Cardiac atrium fibroblast (primary cell): ENCODE measurements around the gene XPR1. TPM values are rescaled to one million over a fixed set of nuclear protein-coding genes. Genes with fewer than 3 reads are reported as not detected.

Source experiments
- total RNA-seq: library from RNA; depleted of rRNA; stranded (reverse); fragments of >200 nt; gene quantifications from 2 replicates; pipeline ENCODE4 v1.2.3, GENCODE V29; 2015

XPR1 gene
- total RNA-seq: 5.8 and 12.5 TPM in 2 replicates

DNA sequence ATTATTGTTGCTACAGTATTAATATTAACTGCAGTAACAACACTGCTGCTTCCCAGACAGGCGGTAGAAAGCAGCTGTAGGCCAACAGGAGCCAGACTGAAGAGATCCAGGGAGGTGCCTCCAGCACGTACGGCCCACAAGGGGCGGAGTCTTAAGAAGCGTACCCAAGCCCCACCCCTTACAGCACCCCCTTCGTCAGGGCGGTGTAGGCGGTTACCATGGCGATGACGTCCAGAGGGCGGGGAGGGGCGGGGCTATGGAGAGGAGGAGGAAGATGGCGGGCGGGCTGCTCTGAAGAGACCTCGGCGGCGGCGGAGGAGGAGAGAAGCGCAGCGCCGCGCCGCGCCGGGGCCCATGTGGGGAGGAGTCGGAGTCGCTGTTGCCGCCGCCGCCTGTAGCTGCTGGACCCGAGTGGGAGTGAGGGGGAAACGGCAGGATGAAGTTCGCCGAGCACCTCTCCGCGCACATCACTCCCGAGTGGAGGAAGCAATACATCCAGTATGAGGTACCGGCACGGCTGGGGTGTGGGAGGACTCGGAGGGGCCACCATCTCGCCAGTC lies at the start of gene XPR1:
Gene XPR1, plus strand, starts transcription at position 257 of the 560 bp plus-strand sequence. Its CDS starts 180 bp downstream, at position 437.

DNA sequence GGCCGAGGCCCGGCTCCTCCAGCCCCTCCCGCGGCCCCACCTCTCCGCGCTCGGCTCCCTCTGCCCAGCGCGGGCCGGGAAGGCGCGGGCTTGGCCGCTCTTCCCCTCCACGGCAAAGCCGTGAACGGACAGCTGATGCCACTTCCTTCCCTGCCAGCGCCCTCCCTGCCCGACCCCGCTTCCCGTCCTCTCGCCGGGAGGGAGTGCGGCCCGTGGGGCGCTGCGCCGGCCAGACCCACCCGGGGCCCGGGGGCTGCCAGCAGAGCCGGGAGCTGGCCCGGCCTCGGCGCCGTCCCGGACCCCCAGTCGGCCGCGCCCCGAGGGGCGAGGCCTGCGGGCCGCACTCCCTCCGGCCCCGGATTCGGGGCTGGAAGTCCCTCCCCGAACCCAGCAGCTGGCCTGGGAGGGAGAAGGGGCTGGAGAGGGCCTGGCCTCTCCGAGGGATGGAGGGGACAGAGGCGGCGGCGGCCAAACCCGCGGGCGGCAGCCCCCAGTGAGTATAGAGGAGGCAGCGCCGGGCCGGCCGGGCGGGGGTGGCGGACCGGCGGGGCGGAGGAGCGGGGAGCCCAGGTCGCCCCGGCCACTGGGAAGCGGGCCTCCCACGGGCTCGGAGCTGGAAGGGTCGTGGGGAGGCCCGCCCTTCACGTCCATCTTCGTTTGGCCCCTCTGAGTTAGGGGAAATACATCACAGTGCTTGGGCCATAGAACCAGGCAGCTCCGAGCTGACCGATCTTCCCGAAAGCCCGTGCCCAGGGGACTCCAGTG lies 281.2 kb downstream of the XPR1 start, which contains the start of gene KIAA1614:
Gene KIAA1614, plus strand, starts transcription at position 97 of the 765 bp plus-strand sequence. Its CDS starts 347 bp downstream, at position 444.

Other genes starting within 250 kb of the XPR1 start
- 40.0 and 48.7 TPM in 2 replicates for gene ACBD6, start 129.4 kb upstream of the XPR1 start, total RNA-seq
- not detected in 2 replicates for gene OVAAL, start 73.1 kb upstream of the XPR1 start, total RNA-seq